Endothelial cell of hepatic sinusoid (primary cell): ENCODE data around the gene RMDN2.
"Not testable (repeated sequence)": the region's sequence is repeated elsewhere in the genome, so short reads cannot be mapped to it uniquely, and the experiment has no call there.

Experiments used
- in situ Hi-C: cut with HindIII; loops from 2 replicates; pipeline ENCODE4 v1.10.0; 2017; ENCODE audit warnings: low sequenced_read_pairs

Gene RMDN2

DNA sequence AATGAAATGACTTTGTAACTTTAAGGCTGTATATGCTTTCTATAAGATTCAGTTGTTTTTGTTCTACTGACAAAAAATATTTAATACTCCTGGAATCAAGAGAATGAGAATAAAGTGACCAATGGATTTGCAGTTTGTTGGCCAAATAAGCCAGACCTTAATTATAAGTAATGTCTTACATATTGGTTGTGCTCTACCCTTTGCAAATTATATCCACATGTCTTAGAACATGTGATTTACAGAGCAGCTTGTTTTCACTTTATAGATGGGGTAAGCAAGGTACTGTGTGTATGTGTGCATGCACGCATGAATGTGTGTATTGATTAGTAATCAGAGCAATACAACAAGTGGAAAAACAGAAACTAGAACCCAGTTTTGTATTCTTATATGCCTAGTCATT is 59.1 kb downstream of the RMDN2 start:
- in situ Hi-C loops, result no loop called here

DNA sequence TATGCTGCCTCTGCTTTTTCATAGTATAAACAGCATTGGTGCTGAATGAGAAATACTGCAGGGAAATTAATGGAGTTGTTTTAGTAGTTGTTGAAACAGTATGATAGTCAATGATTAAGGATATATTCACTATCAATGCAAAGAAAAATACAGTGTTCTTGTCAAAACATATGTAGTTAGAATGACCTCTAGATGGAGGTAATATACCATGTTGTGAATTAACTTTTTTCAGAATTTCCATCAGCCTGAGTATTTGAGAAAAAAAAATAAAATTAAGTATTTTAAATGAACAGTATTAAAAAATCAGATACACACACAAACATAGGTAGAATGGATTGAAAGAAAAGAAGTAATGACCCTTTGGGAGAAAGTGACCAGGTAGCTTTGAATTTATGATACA is 59.5 kb downstream of the RMDN2 start:
- in situ Hi-C loops, result no loop called here

DNA sequence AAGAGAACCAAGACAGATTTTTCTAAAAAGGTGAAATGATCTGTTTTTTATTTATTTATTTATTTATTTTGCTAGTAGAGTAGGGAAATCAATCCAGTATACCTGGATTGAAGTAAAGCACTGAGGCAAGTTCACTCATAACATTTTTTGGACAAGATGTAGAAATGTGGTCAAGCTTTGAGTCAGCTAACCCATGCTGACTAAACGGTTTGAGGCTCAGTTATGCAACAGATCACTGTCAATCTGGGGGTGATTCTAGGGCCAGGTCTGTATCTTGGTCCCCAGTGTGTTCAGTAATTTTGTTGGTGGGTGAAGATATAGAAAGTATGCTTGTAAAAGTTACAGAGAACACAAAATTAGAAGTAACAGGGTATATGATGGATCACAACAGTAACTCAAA is 60.2 kb downstream of the RMDN2 start:
- in situ Hi-C loops, result no loop called here

DNA sequence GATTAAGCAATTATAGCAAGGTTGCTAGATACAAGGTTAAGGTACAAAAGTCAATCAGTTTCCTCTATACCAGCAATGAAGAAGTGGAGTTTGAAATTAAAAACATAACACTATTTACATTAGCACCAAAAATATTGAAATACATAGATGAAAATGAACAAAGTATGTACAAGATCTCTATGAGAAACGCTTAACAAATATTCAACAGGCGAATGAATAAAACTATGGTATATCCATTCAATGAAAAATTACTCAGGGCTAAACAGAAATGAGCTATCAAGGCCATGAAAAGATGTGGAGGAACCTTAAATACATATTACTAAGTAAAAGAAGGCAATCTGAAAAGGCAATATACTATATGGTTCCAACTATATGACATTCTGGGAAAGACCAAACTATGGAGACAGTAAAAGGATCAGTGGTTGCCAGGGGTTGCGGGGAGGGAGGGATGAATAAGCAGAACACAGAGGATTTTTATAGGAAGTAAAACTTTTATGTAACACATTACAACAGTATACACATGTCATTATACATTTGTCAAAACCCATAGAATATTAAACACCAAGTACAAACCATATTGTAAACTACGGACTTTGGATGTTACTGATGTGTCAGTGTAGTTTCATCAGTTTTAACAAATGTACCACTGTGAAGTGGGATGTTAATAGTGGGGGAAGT is 62.1 kb downstream of the RMDN2 start:
- in situ Hi-C loops, result no loop called here

DNA sequence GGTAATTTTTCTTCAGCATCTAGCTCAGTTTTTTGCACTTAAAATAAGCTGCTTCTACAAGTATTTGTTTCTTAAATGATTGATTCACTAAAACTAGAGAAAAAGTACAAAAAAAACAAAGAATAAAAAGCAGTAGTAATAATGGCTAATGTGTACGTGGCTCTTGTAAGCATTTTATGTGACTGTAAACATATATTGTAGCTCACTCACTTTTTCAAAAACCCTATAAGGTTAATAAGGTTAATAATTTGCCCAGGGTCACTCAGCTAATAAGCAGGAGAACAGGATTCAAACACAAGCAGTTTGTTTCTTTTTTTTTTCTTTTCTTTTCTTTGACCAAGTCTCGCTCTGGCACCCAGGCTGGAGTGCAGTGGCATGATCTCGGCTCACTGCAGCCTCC is 67.5 kb downstream of the RMDN2 start:
- in situ Hi-C loops, result no loop called here

DNA sequence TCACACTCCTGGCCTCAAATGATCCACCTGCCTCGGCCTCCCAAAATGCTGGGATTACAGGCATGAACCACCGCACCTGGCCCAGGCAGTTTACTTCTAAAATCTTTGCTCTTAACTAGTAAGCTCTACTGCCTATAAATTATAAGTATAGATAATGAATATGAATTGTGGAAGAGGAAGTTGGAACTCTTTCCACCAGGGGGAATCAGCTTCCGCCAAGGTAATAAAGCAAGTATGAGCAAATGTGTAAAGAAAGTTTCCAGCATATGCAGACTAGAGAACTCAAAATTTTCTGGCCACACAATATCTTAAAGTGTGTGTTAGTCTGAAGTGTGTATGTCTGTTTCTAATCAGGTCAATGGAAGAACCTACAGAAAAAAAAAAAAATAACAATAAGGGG is 68.1 kb downstream of the RMDN2 start:
- in situ Hi-C loops, result no loop called here

DNA sequence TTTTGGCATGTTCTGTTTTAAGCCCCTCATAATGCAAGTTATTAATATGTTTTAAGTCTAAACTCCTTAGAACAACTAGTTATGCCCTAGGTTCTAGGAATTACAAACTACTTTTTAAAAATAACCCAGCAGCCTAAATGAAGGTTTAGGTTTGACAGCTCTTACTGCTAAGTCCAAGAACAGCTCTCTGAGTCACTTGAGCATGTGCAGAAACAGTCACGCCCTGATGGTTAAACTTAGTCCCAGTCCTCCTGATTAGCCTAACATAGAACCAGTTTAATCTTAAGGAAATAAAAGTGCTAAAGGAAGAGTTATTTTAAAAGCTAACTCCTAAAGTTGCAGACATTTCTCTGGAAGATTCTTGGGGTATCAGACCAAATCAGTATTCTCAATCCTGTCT is 72.5 kb downstream of the RMDN2 start:
- in situ Hi-C loops, result no loop called here

DNA sequence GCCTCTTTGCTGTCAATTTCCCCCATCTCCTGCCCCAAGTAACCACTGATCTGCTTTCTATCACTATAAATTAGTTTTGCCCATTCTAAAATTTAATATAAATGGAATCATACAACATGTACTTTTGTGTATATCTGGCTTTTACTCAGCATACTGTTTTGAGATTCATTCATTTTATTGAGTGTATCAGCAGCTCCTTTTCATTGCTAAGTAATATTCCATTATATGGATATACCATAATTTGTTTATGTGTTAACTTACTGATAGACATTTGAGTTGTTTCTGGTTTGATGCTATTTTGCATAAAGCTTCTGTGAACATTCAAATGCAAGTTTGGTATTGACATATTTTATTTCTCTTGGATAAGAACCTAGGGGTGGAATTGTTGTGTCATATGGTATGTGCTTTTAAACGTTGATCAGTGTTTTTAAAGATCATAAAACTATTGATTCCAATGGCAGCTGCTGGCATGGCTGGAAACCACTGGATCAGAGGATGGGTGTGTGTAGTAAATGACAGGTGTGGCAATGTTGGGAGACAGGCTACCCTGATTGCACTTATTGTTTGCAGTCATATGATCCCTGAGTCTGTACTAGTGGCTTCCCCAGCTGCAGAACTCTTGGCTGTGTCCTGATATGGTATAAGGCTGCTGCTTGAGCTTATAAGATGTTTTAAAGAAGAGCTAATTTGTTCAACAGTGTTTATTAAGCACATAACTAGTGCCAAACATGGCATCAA is 75.6 kb downstream of the RMDN2 start:
- in situ Hi-C loops, result no loop called here

DNA sequence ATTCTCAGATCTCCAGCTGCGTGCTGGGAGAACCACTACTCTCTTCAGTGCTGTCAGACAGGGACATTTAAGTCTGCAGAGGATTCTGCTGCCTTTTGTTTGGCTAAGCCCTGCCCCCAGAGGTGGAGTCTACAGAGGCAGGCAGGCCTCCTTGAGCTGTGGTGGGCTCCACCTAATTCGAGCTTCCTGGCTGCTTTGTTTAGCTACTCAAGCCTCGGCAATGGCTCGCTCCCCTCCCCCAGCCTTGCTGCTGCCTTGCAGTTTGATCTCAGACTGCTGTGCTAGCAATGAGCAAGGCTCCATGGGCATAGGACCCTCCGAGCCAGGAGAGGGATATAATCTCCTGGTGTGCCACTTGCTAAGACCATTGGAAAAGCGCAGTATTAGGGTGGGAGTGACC is 85.1 kb downstream of the RMDN2 start:
- in situ Hi-C loops, result not testable (repeated sequence)

DNA sequence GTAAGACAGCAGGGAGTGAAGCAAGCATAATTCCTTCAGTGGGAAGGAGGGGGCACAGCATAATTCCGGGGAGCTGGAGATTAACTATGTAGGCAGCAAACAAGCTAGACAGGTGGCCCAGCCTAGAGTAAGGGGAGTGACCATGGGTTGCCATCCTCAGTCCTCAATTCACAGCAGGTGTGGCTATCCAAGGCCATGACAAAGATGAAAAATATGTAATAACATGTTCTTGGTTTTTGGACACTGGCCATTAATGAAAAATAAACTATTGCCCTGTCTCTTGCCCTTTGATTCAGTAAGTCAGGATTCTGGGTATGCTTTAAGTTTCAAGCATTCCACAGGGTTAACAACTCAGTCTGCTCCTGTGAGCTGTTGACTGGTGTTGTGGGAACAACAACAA is 85.9 kb downstream of the RMDN2 start:
- in situ Hi-C loops, result no loop called here

DNA sequence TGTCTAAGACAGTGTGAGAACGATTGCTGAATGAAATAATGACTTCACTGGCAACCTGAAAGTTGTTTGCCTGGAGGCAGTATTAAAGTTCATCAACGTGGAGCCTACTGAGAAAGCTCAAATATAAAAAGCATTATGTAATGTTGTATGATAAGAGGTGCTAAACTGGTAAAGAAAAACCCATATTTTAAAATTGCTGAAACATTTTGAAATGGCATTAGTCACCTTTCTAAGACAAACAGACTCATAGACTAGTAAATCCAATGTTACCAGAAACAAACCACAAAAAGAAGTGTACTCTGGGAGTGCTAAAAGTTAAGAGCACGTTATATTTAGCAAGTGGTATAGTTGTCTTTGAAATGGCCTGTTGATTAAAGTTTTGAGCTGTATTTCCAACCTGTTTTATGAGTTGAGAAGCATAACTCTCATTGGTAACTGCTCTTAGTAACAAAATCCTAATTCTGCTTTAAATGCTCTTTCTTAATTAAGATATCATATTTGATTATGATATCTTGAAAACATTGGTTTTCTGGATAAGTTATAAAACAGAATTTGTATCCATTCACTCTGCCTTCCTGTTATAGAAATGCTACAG is 88.2 kb downstream of the RMDN2 start:
- in situ Hi-C loops, result no loop called here

DNA sequence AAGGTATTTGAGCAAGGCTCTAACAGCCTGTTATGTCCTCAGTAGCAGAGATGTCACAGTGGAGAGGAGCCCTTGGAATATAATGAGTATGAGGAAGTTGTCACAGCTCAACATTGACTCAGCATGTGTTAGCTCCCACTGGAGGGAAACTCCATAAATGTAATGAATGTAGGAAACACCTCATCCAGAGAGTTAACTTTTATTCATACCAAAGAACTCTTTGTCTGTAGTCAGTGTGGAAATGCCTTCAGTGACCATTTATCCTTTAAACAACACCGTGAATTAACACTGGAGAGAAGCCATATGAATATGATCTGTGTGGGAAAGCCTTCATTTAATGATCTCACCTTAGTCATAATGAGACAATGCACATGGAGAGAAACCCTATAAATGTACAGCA is 91.1 kb downstream of the RMDN2 start:
- in situ Hi-C loops, result no loop called here

DNA sequence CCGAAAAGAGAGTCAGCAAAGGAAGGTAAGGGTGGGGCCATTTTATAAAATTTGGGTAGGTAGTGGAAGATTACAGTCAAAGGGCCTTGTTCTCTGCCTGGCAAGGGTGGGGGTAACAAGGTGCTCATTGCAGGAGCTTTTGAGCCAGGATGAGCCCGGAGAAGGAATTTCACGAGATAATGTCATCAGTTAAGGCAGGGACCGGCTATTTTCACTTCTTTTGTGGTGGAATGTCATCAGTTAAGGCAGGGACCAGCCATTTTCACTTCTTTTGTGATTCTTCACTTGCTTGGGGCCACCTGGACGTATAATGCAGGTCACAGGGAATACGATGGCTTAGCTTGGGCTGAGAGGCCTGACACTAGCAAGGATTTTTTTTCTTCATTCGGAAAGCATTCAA is 92.7 kb downstream of the RMDN2 start:
- in situ Hi-C loops, result no loop called here

DNA sequence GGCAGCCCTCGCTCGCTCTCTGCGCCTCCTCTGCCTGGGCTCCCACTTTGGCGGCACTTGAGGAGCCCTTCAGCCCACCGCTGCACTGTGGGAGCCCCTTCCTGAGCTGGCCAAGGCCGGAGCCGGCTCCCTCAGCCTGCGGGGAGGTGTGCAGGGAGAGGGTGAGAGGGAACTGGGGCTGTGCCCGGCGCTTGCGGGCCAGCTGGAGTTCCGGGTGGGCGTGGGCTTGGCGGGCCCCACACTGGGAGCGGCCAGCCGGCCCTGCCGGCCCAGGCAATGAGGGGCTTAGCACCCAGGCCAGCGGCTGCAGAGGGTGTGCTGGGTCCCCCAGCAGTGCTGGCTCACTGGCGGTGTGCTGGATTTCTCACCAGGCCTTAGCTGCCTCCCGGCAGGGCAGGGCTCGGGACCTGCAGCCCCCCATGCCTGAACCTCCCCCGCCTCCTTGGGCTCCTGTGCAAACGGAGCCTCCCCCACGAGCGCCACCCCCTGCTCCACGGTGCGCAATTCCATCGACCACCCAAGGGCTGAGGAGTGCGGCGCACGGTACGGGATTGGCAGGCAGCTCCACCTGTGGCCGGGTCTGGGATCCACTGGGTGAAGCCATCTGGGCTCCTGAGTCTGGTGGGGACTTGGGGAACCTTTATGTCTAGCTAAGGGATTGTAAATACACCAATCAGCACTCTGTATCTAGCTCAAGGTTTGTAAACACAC is 95.4 kb downstream of the RMDN2 start:
- in situ Hi-C loops, result not testable (repeated sequence)

DNA sequence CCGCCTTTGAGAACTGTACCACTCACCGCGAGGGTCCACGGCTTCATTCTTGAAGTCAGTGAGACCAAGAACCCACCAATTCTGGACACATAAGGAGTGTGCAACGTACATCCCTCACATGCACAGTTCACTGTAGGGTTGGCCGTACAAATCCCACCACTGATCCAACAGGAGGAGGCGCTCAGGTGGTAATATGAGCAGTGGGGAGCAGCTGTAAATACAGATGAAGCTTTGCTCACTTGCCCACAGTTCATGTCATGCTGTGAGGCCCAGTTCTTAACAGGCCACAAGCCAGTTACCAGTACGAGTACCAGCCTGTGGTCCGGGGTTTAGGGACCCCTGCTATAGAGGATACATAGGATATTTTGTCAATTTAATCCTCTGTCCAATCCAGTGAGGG is 96.5 kb downstream of the RMDN2 start:
- in situ Hi-C loops, result no loop called here

DNA sequence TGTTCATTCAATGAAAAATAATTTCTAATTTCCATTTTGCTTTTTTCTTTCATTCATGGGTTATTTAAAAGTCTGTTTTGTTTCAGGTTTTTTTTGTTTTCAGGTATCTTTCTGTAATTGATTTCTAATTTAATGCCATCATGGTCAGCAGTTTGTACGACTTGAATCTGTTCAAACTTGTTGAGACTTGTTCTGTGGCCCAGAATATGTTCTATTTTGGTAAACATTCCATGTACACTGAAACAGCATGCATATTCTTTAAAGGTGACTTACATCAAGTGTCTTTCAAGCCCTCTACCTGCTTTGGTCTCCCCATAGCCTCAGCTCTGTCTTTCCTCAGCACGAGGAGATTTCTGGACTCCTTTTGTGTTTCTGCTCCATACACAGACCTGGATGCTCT is 101.8 kb downstream of the RMDN2 start:
- in situ Hi-C loops, result no loop called here

DNA sequence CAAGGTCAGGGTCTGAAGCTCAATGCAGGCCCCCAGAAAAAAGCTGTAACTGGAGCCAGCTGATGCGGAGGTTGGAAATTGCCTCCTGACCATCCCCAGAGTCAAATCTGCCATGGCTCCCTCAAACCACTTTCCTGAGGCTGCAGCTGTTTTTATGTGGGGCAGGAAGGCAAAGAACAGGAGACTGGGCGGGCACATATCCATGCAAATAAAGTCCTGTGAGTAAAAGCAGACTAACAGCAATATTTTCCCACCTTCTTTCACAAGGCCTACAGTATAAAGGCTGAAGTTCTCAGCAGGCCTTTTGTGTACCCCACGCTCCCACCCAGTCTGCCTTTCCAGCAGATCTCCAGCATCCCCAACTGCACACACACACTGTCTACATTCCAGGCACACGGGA is 103.7 kb downstream of the RMDN2 start:
- in situ Hi-C loops, result no loop called here

DNA sequence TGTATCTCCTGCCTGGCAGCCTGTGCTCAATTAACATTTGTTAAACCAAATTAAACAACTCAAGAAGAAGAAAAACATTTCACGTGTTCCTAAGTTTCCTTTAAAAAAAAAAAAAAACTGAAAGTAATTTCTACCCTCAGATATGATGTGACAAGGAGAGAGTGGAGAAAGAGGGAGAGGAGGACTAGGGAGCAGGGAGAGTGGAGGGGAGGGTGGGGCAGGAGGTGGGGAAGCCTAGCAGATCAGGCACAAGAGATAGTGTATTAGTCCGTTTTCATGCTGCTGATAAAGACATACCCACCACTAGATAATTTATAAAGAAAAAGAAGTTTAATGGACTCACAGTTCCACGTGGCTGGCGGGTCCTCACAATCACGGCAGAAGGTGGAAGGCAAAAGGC is 104.4 kb downstream of the RMDN2 start:
- in situ Hi-C loops, result no loop called here

DNA sequence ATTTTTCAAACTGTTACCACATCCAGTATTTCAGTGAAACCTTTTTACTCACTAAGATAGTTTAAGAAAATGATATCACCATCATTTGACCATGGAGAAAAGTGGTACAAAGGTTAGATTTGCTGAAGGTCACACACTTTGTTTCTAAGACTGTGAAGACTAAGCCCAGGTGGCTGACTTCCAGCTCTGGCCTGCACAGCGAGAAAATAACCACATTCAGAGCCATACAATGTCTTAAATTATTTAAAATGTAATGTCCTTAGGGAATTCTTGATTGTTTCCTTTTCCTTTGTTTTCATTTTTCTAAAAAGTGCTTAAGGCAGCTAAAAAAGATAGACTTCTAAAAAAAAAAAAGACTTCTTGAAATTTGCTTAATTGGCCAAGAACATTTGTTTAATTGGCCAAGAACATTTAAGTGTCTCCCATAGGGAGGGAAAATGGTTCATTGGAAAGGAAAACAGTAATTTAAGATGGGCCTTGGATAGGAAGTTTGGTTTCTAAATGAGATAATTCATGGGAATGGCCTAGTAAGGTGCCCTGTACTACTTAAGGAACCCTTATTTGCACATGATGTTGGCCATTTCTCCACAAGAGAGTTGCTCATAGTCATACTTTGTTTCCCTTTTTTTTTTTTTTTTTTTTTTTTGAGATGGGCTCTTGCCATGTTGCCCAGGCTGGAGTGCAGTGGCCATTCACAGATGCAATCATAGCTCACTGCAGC is 105.7 kb downstream of the RMDN2 start:
- in situ Hi-C loops, result no loop called here

DNA sequence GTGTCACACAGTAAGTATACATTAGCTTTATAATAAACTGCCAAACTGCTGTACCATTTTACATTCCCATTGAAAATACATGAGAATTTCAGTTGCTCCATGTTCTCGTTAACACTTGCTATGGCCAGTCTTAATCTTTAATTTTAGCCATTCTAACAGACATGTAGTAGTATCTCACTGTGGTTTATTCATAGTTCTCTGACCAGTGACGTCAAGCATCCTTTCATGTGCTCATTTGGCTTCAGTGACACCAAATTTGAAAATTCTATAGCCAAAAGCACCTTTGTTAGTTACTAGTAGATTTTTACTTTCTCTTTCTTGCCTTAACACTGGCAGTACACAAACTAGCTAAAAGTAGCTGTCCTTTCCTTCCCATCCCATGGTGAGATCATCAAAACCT is 107.9 kb downstream of the RMDN2 start:
- in situ Hi-C loops, result no loop called here

DNA sequence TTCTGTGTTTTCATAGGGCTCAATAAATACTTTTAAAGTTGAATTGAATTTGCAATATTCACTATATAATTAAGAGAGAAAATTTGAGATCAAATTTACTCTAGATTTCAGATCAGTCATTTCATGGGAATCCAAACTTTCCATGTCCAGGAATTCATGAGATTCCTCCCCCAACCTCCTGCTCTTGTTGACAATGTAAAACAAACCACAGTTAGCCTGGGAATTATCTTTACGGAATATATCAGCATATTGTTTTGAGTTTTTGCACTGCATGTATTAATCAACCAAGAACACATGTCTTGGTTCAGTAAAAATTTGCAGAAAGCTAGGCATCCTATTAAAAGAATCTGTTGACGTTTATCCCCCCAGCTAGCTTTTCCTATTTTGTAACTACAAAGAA is 108.6 kb downstream of the RMDN2 start:
- in situ Hi-C loops, result no loop called here
